Activated naive CD4-positive, alpha-beta T cell treated with anti-CD3 and anti-CD28 coated beads, Interleukin-2, amount 10 ng/mL, durations not matched to agents 5 hours and 36 hours (primary cell): ENCODE measurements around the gene CRY1. TPM values are rescaled to one million over a fixed set of nuclear protein-coding genes. Genes with fewer than 3 reads are reported as not detected.

Source experiments
- total RNA-seq, 2 experiments: library from RNA; stranded (reverse); gene quantifications; one replicate each; pipeline ENCODE4 v1.2.3, GENCODE V29; 2021

The CRY1 gene
- total RNA-seq = 10 to 100 TPM; 13.9 to 16.4 TPM

DNA sequence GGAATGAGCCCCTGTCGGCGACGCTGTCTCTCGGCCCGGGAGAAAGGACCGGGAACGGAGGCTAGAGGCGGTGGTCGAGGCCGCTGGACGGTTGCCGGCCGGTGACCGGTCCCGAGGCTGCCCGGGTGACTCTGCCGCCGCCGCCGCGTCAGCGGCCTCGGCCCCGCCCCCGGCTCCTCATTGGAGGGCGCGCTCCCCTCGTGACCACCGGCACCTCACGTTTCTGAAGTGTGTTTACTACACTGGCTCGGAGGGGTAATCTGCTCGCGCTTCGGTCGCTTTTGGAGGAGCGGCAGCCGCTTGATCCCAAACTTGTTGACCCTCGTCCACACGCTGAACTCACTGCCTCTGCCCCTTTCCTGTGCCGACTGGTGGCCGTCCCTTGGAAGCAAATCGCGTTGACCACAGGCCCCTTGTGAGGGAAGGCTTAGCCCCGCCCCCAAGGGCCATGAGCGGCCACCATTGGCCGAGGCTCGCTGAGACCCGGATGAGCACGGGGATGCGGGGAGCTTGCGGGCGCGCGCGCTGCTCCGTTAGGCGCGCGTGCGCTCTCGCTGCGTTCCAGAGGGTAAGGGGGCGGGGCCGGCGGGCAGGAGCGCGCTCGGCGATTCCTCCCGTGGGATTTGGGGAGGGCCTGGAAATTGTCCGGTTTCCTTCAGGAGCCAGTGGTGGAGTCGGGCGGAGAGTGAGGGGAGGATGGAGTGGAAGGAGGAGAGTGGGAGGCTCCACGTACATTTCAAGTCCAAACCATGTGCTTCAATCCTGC lies at the start of gene CRY1:
TSS of gene CRY1 (minus strand) at position 133 of the 766 bp plus-strand sequence. CDS start 588 bp downstream, outside the sequence.

DNA sequence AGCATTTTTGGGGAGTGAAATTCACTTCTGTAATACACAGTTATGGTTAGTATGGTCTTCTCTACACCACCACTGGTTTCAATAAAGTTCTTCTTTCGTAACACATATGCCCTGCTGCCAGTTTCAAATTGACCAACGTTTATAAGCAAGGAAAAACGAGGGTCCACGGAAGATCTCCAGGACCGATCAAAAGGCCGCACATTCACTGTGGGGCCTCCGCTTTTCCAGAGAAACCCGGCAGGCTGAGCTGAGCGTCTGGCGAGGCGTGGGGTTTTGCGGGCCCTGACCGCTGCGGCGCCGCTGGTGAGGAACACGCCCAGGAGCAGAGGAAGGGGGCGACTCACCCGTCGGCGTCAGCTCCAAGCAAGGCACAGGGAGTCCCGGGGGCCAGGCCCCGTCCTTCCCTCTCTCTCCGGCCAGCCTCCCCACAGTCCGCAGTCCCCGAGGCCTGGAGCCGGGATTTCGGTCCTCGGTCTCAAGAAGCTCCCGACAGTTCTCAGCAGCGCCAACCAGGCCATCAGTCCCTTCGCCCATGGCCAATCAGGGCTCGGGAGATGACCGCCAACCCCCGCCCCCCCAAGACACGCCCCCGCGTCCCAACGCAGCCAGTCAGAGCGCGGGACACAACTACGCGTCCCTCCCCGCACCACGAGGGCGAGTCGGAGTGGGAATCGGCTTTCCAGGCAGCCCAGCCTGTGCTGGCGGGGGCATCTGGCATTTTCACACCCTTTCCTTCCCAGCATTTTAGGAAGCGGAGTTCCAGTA lies 106.5 kb downstream of the CRY1 start, which contains the start of gene MTERF2:
TSS of gene MTERF2 (minus strand) at position 522 of the 765 bp plus-strand sequence. CDS start 8,432 bp downstream, outside the sequence.

DNA sequence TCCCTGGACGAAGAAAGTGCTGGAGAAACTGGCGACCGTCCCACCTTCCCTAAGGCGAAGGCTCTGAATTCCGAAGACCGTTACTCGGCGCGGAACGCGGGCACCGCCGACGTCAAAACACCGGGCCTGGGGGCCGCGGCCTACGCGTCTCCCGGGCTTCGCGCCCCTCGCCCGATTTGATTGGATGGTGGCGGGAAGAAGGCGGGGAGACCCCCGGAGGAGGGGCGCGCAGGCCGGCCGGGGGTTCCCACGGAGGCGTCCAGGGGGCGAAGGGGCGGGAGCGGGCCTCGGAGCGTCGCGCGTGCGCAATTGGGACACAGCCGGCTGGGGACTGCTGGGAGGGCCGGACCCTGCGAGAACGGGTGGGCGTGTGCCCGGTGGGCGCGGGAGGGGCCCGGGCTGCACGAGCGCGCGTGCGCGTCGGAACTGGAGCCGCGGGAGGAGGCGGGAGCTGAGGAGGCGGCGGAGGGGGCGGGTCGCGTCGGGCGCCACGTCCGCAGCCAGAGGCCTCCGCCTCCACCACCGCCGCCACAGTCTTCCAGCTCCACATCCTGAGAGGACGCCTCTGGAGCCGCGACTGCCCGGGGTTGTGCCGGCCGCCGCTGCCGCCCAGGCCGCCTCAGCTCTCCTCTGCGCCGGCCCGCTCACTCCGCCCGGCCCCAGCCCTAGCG lies 137.8 kb downstream of the CRY1 start, which contains the start of gene TMEM263:
TSS of gene TMEM263 (plus strand) at position 531 of the 671 bp plus-strand sequence. CDS start 11,210 bp downstream, outside the sequence.

Other genes with a start within 250 kb of the CRY1 start
- gene TMEM263, start 137.6 kb downstream of the CRY1 start, total RNA-seq = 10 to 100 TPM; 34.5 to 36.6 TPM
- gene MTERF2, start 106.4 kb downstream of the CRY1 start, total RNA-seq = 1 to 10 TPM; 5.4 to 6.6 TPM